ENCODE results near the gene DIP2B. TPM values are rescaled to one million over a fixed set of nuclear protein-coding genes. Genes with fewer than 3 reads are reported as not detected.

DIP2B gene
- total RNA-seq, 1 experiment from 2014 or later, result 30.2 TPM

DNA sequence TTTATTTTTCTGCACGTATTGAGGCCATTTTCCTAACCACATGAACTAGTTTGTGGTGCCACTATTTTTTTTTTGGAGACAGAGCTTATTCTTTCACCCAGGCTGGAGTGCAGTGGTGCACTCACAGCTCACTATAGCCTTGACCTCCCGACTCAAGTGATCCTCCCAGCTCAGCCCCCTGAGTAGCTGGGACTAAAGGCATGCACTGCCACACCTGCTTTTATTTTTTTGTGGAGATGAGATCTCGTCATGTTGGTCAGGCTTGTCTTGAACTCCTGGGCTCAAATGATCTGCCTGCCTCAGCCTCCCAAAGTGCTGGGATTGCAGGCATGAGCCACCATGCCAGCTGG is 60.1 kb downstream of the DIP2B start:
- Histone ChIP-seq H3K27me3 (ENCODE audit: control insufficient read depth, insufficient read depth, low read length) (no peaks in the 10 kb centered on the region), H3K4me1 (ENCODE audit: control insufficient read depth, insufficient read depth, low read length) (peaks cover 16% of the 10 kb centered on the region), H3K36me3 (ENCODE audit: control insufficient read depth, insufficient read depth, low read length) (no peaks in the 10 kb centered on the region), H3K9me3 (ENCODE audit: control insufficient read depth, insufficient read depth, low read depth, low read length) (no peaks in the 10 kb centered on the region), H3K27ac (ENCODE audit: low read length) (no peak overlapping the region), H3K4me3 (ENCODE audit: low read depth in 2 of 2, low read length in 2 of 2) (no peak overlapping the region)
- BruUV-seq (replicated peaks), result no TSS peak
- POLR2A ChIA-PET, result no interaction called here
- intact Hi-C loops (cut with micrococcal nuclease; ENCODE audit: unreplicated experiment) (no loop called here), in situ Hi-C loops (cut with HindIII; ENCODE audit: low pct_unique_long_range_greater_than_20kb, low sequenced_read_pairs) (no loop called here)
- ATAC-seq (no peak), DNase-seq (ENCODE audit: low read depth, low spot score) (no peak)
- TF ChIP-seq POLR2AphosphoS5 (IDR thresholded peaks at IDR 0.05; ENCODE audit: low read depth, low read length), result no peak
- TF ChIP-seq, protein P1, sequence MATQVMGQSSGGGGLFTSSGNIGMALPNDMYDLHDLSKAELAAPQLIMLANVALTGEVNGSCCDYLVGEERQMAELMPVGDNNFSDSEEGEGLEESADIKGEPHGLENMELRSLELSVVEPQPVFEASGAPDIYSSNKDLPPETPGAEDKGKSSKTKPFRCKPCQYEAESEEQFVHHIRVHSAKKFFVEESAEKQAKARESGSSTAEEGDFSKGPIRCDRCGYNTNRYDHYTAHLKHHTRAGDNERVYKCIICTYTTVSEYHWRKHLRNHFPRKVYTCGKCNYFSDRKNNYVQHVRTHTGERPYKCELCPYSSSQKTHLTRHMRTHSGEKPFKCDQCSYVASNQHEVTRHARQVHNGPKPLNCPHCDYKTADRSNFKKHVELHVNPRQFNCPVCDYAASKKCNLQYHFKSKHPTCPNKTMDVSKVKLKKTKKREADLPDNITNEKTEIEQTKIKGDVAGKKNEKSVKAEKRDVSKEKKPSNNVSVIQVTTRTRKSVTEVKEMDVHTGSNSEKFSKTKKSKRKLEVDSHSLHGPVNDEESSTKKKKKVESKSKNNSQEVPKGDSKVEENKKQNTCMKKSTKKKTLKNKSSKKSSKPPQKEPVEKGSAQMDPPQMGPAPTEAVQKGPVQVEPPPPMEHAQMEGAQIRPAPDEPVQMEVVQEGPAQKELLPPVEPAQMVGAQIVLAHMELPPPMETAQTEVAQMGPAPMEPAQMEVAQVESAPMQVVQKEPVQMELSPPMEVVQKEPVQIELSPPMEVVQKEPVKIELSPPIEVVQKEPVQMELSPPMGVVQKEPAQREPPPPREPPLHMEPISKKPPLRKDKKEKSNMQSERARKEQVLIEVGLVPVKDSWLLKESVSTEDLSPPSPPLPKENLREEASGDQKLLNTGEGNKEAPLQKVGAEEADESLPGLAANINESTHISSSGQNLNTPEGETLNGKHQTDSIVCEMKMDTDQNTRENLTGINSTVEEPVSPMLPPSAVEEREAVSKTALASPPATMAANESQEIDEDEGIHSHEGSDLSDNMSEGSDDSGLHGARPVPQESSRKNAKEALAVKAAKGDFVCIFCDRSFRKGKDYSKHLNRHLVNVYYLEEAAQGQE (IDR thresholded peaks at IDR 0.05; ENCODE audit: insufficient read depth in 1 of 2, low read depth in 2 of 2, low read length in 1 of 2), result no peak
- no peak for TF ChIP-seq SIN3A (IDR thresholded peaks at IDR 0.05; ENCODE audit: borderline replicate concordance, insufficient read depth, low read depth, low read length)
- TF ChIP-seq TCF7L2 (IDR thresholded peaks at IDR 0.05; ENCODE audit: low read depth, low read length), result no peak
- TF ChIP-seq, protein P2, sequence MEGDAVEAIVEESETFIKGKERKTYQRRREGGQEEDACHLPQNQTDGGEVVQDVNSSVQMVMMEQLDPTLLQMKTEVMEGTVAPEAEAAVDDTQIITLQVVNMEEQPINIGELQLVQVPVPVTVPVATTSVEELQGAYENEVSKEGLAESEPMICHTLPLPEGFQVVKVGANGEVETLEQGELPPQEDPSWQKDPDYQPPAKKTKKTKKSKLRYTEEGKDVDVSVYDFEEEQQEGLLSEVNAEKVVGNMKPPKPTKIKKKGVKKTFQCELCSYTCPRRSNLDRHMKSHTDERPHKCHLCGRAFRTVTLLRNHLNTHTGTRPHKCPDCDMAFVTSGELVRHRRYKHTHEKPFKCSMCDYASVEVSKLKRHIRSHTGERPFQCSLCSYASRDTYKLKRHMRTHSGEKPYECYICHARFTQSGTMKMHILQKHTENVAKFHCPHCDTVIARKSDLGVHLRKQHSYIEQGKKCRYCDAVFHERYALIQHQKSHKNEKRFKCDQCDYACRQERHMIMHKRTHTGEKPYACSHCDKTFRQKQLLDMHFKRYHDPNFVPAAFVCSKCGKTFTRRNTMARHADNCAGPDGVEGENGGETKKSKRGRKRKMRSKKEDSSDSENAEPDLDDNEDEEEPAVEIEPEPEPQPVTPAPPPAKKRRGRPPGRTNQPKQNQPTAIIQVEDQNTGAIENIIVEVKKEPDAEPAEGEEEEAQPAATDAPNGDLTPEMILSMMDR (IDR thresholded peaks at IDR 0.05), result no peak
- CTCF ChIA-PET, result interaction anchor here (0.7 kb wide), 1 partner anchor 27 kb away, joined by 4 read pairs; no protein-coding TSS in a partner anchor

DNA sequence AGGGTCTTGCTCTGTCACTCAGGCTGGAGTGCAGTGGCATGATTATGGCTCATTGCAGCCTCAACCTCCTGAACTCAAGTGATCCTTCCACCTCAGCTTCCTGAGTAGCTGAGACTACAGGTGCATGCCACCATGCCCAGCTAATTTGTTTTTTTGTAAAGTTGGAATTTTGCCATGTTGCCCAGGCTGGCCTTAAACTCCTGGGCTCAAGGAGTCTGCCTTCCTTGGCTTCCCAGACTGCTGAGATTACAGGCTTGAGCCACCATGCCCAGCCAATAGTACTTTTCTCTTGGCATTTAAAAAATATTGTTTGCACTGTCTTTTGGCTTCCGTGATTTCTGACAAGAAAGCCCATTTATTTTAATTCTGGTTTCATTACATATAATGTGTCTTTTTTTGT is 61.3 kb downstream of the DIP2B start:
- POLR2A ChIA-PET, result no interaction called here
- H3K4me3 ChIP-seq (ENCODE audit: low read depth in 2 of 2, low read length in 2 of 2), result no peak overlapping the region
- intact Hi-C loops (cut with micrococcal nuclease; ENCODE audit: unreplicated experiment), result no loop called here
- in situ Hi-C loops (cut with HindIII; ENCODE audit: low pct_unique_long_range_greater_than_20kb, low sequenced_read_pairs), result no loop called here
- peaks cover 16% of the 10 kb centered on the region for H3K4me1 ChIP-seq (ENCODE audit: control insufficient read depth, insufficient read depth, low read length)
- H3K36me3 ChIP-seq (ENCODE audit: control insufficient read depth, insufficient read depth, low read length), result no peaks in the 10 kb centered on the region
- TF ChIP-seq SIN3A (IDR thresholded peaks at IDR 0.05; ENCODE audit: borderline replicate concordance, insufficient read depth, low read depth, low read length) (no peak), POLR2AphosphoS5 (IDR thresholded peaks at IDR 0.05; ENCODE audit: low read depth, low read length) (no peak), TCF7L2 (IDR thresholded peaks at IDR 0.05; ENCODE audit: low read depth, low read length) (no peak)
- TF ChIP-seq, protein P2 (IDR thresholded peaks at IDR 0.05), result no peak
- TF ChIP-seq, protein P1 (IDR thresholded peaks at IDR 0.05; ENCODE audit: insufficient read depth in 1 of 2, low read depth in 2 of 2, low read length in 1 of 2), result no peak
- no TSS peak for BruUV-seq (replicated peaks)
- DNase-seq (ENCODE audit: low read depth, low spot score) (no peak), ATAC-seq (no peak)
- CTCF ChIA-PET, result no interaction called here
- no peaks in the 10 kb centered on the region for H3K27me3 ChIP-seq (ENCODE audit: control insufficient read depth, insufficient read depth, low read length)
- H3K27ac ChIP-seq (ENCODE audit: low read length), result no peak overlapping the region
- no peaks in the 10 kb centered on the region for H3K9me3 ChIP-seq (ENCODE audit: control insufficient read depth, insufficient read depth, low read depth, low read length)

All from Panc1 (cell line).